Gastroesophageal sphincter (tissue), 4 donors: ENCODE results near the gene TMEM192. TPM values are rescaled to one million over a fixed set of nuclear protein-coding genes. Genes with fewer than 3 reads are reported as not detected.

Experiments used
- ATAC-seq: fragments of 150-250 bp; one replicate; pipeline ENCODE4 v1.9.1; 2016; ENCODE audit warnings: mild to moderate bottlenecking, moderate library complexity
- H3K27ac ChIP-seq, 4 donors: fragments of 200-600 bp; sonication (generic) in 3 of 4; 1 replicate in 3 of 4; 2 replicates in 1 of 4; pipeline ENCODE4 v1.5.1; 2016 to 2019
- H3K27me3 ChIP-seq: fragments of 200-600 bp; sonication (generic); one replicate; pipeline ENCODE4 v1.5.1; 2019
- H3K36me3 ChIP-seq, 2 donors: fragments of 200-600 bp; sonication (generic); one replicate each; pipeline ENCODE4 v1.5.1; 2019; ENCODE audit warnings: control low read depth in 1 of 2
- H3K4me1 ChIP-seq, 3 donors: fragments of 200-600 bp; sonication (generic); 1 replicate in 2 of 3; 2 replicates in 1 of 3; pipeline ENCODE4 v1.5.1; 2016 to 2019; ENCODE audit warnings: control low read depth in 2 of 3
- H3K4me3 ChIP-seq, 2 donors: fragments of 200-600 bp; sonication (generic); one replicate each; pipeline ENCODE4 v1.5.1; 2019; ENCODE audit warnings: mild to moderate bottlenecking in 1 of 2, moderate library complexity in 1 of 2
- H3K9me3 ChIP-seq, 3 donors: fragments of 200-600 bp; sonication (generic); one replicate each; pipeline ENCODE4 v1.5.1; 2017 to 2019; ENCODE audit warnings: control low read depth in 2 of 3
- EP300 ChIP-seq: sonication (generic); formaldehyde crosslinking; IDR thresholded peaks from one replicate; pipeline ENCODE4 v1.6.1; 2017; ENCODE audit warnings: antibody characterized with exemption, mild to moderate bottlenecking
- POLR2A ChIP-seq, 2 donors: fragments of 450-650 bp; IDR thresholded peaks; one replicate each; pipeline ENCODE4 v1.6.1; 2017; ENCODE audit warnings: antibody characterized with exemption in 2 of 2, mild to moderate bottlenecking in 2 of 2, moderate library complexity in 1 of 2
- POLR2AphosphoS5 ChIP-seq: sonication (generic); formaldehyde crosslinking; IDR thresholded peaks from one replicate; pipeline ENCODE4 v1.6.1; 2017; ENCODE audit warnings: antibody characterized with exemption
- WGBS, 2 donors: methylation state at CpG; one replicate each; pipeline ENCODE4 v1.1.5; 2018; ENCODE audit warnings: low coverage in 1 of 2; 5-methylcytosine and 5-hydroxymethylcytosine counted together
- total RNA-seq, 4 donors: library from RNA; depleted of rRNA; stranded (reverse); fragments of >200 nt; gene quantifications; one replicate each; pipeline ENCODE4 v1.1.0, GENCODE V29; 2016
- TF ChIP-seq, protein P1 (sequence below), 4 experiments: fragments of 200-600 bp in 2 of 4; fragments of 450-650 bp in 2 of 4; sonication (generic) in 1 of 4; IDR thresholded peaks; one replicate each; pipeline ENCODE4 v1.5.1; 2017 to 2019; ENCODE audit warnings: antibody characterized with exemption in 4 of 4, mild to moderate bottlenecking in 2 of 4, moderate library complexity in 2 of 4

The TMEM192 gene
- total RNA-seq, 4 donors from 2014 or later = 11.2 to 18.7 (median 15.6) TPM

- H3K4me3 ChIP-seq = no peak overlapping the region
- no peaks in the 10 kb centered on the region for H3K27me3 ChIP-seq
- no peaks in the 10 kb centered on the region for H3K9me3 ChIP-seq
- TF ChIP-seq POLR2AphosphoS5 (no peak), EP300 (no peak), POLR2A (IDR thresholded peaks at IDR 0.05) (no peak)
- TF ChIP-seq, protein P1, sequence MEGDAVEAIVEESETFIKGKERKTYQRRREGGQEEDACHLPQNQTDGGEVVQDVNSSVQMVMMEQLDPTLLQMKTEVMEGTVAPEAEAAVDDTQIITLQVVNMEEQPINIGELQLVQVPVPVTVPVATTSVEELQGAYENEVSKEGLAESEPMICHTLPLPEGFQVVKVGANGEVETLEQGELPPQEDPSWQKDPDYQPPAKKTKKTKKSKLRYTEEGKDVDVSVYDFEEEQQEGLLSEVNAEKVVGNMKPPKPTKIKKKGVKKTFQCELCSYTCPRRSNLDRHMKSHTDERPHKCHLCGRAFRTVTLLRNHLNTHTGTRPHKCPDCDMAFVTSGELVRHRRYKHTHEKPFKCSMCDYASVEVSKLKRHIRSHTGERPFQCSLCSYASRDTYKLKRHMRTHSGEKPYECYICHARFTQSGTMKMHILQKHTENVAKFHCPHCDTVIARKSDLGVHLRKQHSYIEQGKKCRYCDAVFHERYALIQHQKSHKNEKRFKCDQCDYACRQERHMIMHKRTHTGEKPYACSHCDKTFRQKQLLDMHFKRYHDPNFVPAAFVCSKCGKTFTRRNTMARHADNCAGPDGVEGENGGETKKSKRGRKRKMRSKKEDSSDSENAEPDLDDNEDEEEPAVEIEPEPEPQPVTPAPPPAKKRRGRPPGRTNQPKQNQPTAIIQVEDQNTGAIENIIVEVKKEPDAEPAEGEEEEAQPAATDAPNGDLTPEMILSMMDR (IDR thresholded peaks at IDR 0.05) = no peak
- H3K36me3 ChIP-seq = no peaks in the 10 kb centered on the region
- no peaks in the 10 kb centered on the region for H3K4me1 ChIP-seq
- 36 to 60% methylated on average over 1 of the region's 4 CpGs for WGBS, 2 donors
- no peak overlapping the region for H3K27ac ChIP-seq
- no peak for ATAC-seq
Measured at GRCh38 chr4:165059386-165059785, 53.3 kb downstream of the TMEM192 start.

GRCh38 chr4:165058666-165059065 is 54.0 kb downstream of the TMEM192 start:
- TF ChIP-seq POLR2A (IDR thresholded peaks at IDR 0.05) (no peak), POLR2AphosphoS5 (no peak), EP300 (no peak)
- TF ChIP-seq, protein P1 (IDR thresholded peaks at IDR 0.05) = no peak
- no peaks in the 10 kb centered on the region for H3K4me1 ChIP-seq
- H3K9me3 ChIP-seq = no peaks in the 10 kb centered on the region
- ATAC-seq = no peak
- WGBS, 2 donors = no CpG with 5 or more reads among the region's 2 CpGs
- H3K36me3 ChIP-seq = no peaks in the 10 kb centered on the region
- no peak overlapping the region for H3K4me3 ChIP-seq
- H3K27me3 ChIP-seq = no peaks in the 10 kb centered on the region
- H3K27ac ChIP-seq = no peak overlapping the region

DNA sequence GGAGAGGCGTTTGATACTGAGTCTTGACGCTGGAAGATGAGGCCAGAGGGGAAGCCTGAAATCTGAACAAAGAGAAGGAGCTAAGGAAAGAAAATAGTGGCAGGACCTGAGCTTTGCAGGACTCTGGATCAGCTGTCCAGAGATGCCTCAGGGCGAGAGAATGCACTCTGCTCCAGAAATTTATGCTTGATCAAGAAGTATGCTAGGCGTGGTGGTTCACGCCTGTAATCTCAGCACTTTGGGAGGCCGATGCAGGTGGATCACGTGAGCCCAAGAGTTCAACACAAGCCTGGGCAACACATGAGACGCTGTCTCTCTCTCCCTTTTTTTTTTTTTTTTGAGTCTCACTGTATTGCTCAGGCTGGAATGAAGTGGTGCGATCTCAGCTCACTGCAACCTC is 57.1 kb downstream of the TMEM192 start:
- no peaks in the 10 kb centered on the region for H3K36me3 ChIP-seq
- no peak for ATAC-seq
- no peak overlapping the region for H3K4me3 ChIP-seq
- H3K9me3 ChIP-seq = no peaks in the 10 kb centered on the region
- no peaks in the 10 kb centered on the region for H3K4me1 ChIP-seq
- WGBS, 2 donors = 95 to 100% methylated on average over 2 to 7 of the region's 9 CpGs
- no peak for TF ChIP-seq POLR2AphosphoS5
- H3K27me3 ChIP-seq = no peaks in the 10 kb centered on the region
- no peak overlapping the region for H3K27ac ChIP-seq

- no peak within 1 kb of the TSS for H3K4me3 ChIP-seq
- H3K27me3 ChIP-seq = no peaks in the 10 kb centered on the region
- 0% methylated on average over 1 of the region's 6 CpGs; no CpG with 5 or more reads in 1 of the 2 donors for WGBS, 2 donors
- H3K9me3 ChIP-seq = no peaks in the 10 kb centered on the region
- H3K27ac ChIP-seq = no peak within 1 kb of the TSS
- H3K4me1 ChIP-seq = no peaks in the 10 kb centered on the region
- TF ChIP-seq, protein P1 (IDR thresholded peaks at IDR 0.05) = no peak
- TF ChIP-seq EP300 (no peak), POLR2AphosphoS5 (no peak), POLR2A (IDR thresholded peaks at IDR 0.05) (no peak)
- no peaks in the 10 kb centered on the region for H3K36me3 ChIP-seq
- no peak for ATAC-seq
Measured at GRCh38 chr4:165053645-165054044, 59.0 kb downstream of the TMEM192 start, which contains the start of gene TRIM75. TSS of gene TRIM75 (plus strand) at chr4:165053866. CDS start at chr4:165059148, 5,282 bp downstream.

DNA sequence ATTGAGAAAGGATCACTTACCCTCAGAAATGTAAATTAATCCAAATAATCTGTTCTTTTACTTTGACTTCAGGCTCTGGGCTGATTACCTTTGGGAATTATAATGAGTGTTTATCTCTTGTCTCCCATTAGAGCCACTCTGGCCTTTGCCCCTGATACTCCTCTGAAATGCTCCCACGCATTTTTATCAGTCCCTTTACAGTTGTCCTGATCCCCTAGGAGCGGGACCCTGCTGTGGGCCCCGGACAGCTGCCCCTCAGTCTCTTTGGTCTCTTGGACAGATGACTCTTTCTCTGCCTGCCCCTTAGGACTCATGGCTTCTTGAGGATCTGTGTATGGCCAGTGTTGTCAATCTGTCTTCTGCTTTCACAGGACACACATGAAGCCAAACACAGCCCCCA is 60.0 kb downstream of the TMEM192 start:
- Histone ChIP-seq H3K36me3 (no peaks in the 10 kb centered on the region), H3K4me3 (no peak overlapping the region), H3K27ac (no peak overlapping the region), H3K9me3 (no peaks in the 10 kb centered on the region), H3K4me1 (no peaks in the 10 kb centered on the region), H3K27me3 (no peaks in the 10 kb centered on the region)
- WGBS, 2 donors = 44% methylated on average over 3 of the region's 3 CpGs; no CpG with 5 or more reads in 1 of the 2 donors
- TF ChIP-seq, protein P1 (IDR thresholded peaks at IDR 0.05) = no peak
- TF ChIP-seq POLR2AphosphoS5 (no peak), POLR2A (IDR thresholded peaks at IDR 0.05) (no peak), EP300 (no peak)
- no peak for ATAC-seq
